ENCODE results near the gene KCTD6. TPM values are rescaled to one million over a fixed set of nuclear protein-coding genes. Genes with fewer than 3 reads are reported as not detected.

Gene KCTD6
- total and polyA plus RNA-seq, 2 experiments from 2014 or later: 28.3 to 34.6 TPM

- TF ChIP-seq ZNF462 (CRISPR knock-in tag; IDR thresholded peaks at IDR 0.05) (no peak), CREB1 (CRISPR knock-in tag; IDR thresholded peaks at IDR 0.05; ENCODE audit: low read depth) (no peak), ETS1 (IDR thresholded peaks at IDR 0.05) (no peak), REST (IDR thresholded peaks at IDR 0.05; ENCODE audit: unreplicated experiment) (no peak)
These were observed 27.9 kb downstream of the KCTD6 start (continued) for GRCh38 chr3:58519668-58520402.
